WTC11 (cell line): ENCODE data around the gene INPP4A.

ENCODE experiments used
- USF2 ChIP-seq: sonication (generic); formaldehyde crosslinking; IDR thresholded peaks from 2 replicates; pipeline ENCODE4 v1.8.1; 2023; ENCODE audit warnings: mild to moderate bottlenecking, missing genetic modification reagents, moderate library complexity
- TF ChIP-seq, protein P1 (sequence below): sonication (generic); formaldehyde crosslinking; conservative IDR thresholded peaks from 2 replicates; pipeline ENCODE4 v1.8.1; 2023; ENCODE audit warnings: mild to moderate bottlenecking, low read depth, missing genetic modification reagents, moderate library complexity
- TF ChIP-seq, protein P2 (sequence below): fragments of 200-600 bp; IDR thresholded peaks from 2 replicates; pipeline ENCODE4 v1.8.0; 2022; ENCODE audit warnings: antibody characterized with exemption

DNA sequence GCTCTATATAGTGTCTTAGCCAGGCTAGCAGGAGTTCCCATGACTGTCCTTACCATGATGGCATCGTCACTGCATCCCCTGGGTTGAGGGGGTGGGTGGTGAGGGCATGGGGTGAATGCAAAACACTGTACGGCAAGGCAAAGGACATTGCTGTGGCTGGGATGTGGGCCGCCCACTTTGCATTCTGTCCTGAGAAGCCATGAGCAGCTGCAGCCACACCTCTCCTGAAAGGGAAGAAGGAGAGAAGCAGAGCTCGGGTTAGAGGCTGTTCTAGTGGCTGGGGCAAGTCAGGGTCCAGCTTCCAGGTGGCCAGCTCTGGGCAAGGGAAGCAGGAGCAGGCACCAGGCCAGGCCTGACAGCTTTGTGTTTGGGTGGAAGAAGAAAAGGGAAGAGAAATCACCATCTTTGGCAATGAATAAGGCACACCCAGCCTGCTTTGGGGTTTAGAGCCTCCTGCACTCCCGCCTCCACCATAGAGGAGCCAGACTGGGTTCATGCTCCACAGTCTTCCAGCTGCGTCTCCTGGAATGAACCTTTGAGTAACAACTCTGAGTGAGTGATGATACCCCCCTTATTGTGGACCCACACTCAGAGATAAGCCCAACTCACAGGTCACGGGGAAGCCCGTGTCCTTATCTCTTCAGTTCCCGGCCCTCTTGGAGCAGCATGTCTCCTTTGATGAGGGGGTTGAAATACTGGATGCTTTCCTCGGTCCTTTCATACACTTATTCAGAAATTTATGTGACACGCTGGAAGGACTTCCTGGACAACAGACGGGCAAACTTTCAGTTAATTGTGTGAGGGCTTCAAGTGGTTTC is 63.4 kb downstream of the INPP4A start:
- no peak for TF ChIP-seq USF2 (CRISPR knock-in tag)
- TF ChIP-seq, protein P1, sequence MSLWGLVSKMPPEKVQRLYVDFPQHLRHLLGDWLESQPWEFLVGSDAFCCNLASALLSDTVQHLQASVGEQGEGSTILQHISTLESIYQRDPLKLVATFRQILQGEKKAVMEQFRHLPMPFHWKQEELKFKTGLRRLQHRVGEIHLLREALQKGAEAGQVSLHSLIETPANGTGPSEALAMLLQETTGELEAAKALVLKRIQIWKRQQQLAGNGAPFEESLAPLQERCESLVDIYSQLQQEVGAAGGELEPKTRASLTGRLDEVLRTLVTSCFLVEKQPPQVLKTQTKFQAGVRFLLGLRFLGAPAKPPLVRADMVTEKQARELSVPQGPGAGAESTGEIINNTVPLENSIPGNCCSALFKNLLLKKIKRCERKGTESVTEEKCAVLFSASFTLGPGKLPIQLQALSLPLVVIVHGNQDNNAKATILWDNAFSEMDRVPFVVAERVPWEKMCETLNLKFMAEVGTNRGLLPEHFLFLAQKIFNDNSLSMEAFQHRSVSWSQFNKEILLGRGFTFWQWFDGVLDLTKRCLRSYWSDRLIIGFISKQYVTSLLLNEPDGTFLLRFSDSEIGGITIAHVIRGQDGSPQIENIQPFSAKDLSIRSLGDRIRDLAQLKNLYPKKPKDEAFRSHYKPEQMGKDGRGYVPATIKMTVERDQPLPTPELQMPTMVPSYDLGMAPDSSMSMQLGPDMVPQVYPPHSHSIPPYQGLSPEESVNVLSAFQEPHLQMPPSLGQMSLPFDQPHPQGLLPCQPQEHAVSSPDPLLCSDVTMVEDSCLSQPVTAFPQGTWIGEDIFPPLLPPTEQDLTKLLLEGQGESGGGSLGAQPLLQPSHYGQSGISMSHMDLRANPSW (CRISPR knock-in tag) = no peak
- TF ChIP-seq, protein P2, sequence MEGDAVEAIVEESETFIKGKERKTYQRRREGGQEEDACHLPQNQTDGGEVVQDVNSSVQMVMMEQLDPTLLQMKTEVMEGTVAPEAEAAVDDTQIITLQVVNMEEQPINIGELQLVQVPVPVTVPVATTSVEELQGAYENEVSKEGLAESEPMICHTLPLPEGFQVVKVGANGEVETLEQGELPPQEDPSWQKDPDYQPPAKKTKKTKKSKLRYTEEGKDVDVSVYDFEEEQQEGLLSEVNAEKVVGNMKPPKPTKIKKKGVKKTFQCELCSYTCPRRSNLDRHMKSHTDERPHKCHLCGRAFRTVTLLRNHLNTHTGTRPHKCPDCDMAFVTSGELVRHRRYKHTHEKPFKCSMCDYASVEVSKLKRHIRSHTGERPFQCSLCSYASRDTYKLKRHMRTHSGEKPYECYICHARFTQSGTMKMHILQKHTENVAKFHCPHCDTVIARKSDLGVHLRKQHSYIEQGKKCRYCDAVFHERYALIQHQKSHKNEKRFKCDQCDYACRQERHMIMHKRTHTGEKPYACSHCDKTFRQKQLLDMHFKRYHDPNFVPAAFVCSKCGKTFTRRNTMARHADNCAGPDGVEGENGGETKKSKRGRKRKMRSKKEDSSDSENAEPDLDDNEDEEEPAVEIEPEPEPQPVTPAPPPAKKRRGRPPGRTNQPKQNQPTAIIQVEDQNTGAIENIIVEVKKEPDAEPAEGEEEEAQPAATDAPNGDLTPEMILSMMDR = no peak
